Endodermal cell (in vitro differentiated cells): ENCODE results near the gene KIRREL3. TPM values are rescaled to one million over a fixed set of nuclear protein-coding genes. Genes with fewer than 3 reads are reported as not detected.

Experiments used
- DNase-seq: peaks from one replicate; pipeline ENCODE4 v3.0.0-alpha.2; 2017
- H3K27ac ChIP-seq: 2 replicates; pipeline ENCODE4 v1.5.1; 2013; ENCODE audit warnings: mild to moderate bottlenecking, low read depth, low read length, moderate library complexity
- H3K27me3 ChIP-seq: 2 replicates; pipeline ENCODE4 v1.6.1; 2013; ENCODE audit warnings: mild to moderate bottlenecking, low read length, moderate library complexity; ENCODE audit not compliant: insufficient read depth, control insufficient read depth, poor library complexity, severe bottlenecking
- H3K36me3 ChIP-seq: 2 replicates; pipeline ENCODE4 v1.7.0; 2013; ENCODE audit warnings: mild to moderate bottlenecking, low read length, moderate library complexity; ENCODE audit not compliant: control insufficient read depth, insufficient read depth
- H3K4me1 ChIP-seq: one replicate; pipeline ENCODE4 v1.7.0; 2013; ENCODE audit warnings: low read length; ENCODE audit not compliant: control insufficient read depth, insufficient read depth
- H3K4me3 ChIP-seq: 2 replicates; pipeline ENCODE4 v1.5.1; 2013; ENCODE audit warnings: mild to moderate bottlenecking, low read length, moderate library complexity
- H3K9ac ChIP-seq: 2 replicates; pipeline ENCODE4 v1.6.1; 2013; ENCODE audit warnings: mild to moderate bottlenecking, low read length, moderate library complexity; ENCODE audit not compliant: poor library complexity, severe bottlenecking; ENCODE audit errors: extremely low read depth
- H3K9me3 ChIP-seq: 2 replicates; pipeline ENCODE4 v1.6.1; 2013; ENCODE audit warnings: mild to moderate bottlenecking, low read length, moderate library complexity; ENCODE audit not compliant: control insufficient read depth
- H3K27ac Mint-ChIP-seq: 2 replicates; pipeline ENCODE4 v1.8.0; 2020; ENCODE audit warnings: mixed read lengths
- H3K27me3 Mint-ChIP-seq: 2 replicates; pipeline ENCODE4 v1.8.0; 2021; ENCODE audit warnings: mild to moderate bottlenecking, mixed read lengths; ENCODE audit not compliant: insufficient read depth
- H3K36me3 Mint-ChIP-seq: 2 replicates; pipeline ENCODE4 v1.8.0; 2020; ENCODE audit warnings: low read depth, mixed read lengths
- H3K4me1 Mint-ChIP-seq: 2 replicates; pipeline ENCODE4 v1.8.0; 2020; ENCODE audit warnings: mixed read lengths
- H3K4me3 Mint-ChIP-seq: 2 replicates; pipeline ENCODE4 v1.8.0; 2020; ENCODE audit warnings: mild to moderate bottlenecking, moderate library complexity, mixed read lengths
- H3K9me3 Mint-ChIP-seq: 2 replicates; pipeline ENCODE4 v1.8.0; 2020; ENCODE audit warnings: mild to moderate bottlenecking, mixed read lengths
- CTCF ChIP-seq: fragments of 200-600 bp; sonication (generic); conservative IDR thresholded peaks from 2 replicates; pipeline ENCODE4 v1.5.0; 2021; ENCODE audit warnings: antibody characterized with exemption, mild to moderate bottlenecking
- WGBS, 2 experiments: methylation state at CpG; one replicate each; pipeline versions ENCODE4 v1.1.5 to v1.1.7; 2013; ENCODE audit warnings: missing lambda C conversion rate in 2 of 2, mixed read lengths in 1 of 2; ENCODE audit not compliant: insufficient coverage in 1 of 2, insufficient read length in 1 of 2; 5-methylcytosine and 5-hydroxymethylcytosine counted together
- total RNA-seq, 2 donors: library from RNA; stranded (reverse); fragmentation: NEBNext Ultra II Directional in 1 of 2; extraction: Animal tissue kit (Norgen Biotek cat#: 25700) in 1 of 2; gene quantifications; 2 replicates in 1 of 2; 3 replicates in 1 of 2; pipeline ENCODE4 v1.2.1, GENCODE V29; 2021

KIRREL3 gene
- total RNA-seq, 2 donors from 2014 or later, result 1.1 to 1.4 TPM

- H3K4me3 ChIP-seq, result no peak overlapping the region
- no peaks in the 10 kb centered on the region for H3K9me3 Mint-ChIP-seq
- H3K9me3 ChIP-seq, result no peaks in the 10 kb centered on the region
- no peak overlapping the region for H3K9ac ChIP-seq
- no peaks in the 10 kb centered on the region for H3K36me3 Mint-ChIP-seq
- H3K27me3 Mint-ChIP-seq, result no peaks in the 10 kb centered on the region
- no peaks in the 10 kb centered on the region for H3K36me3 ChIP-seq
- WGBS, 2 experiments, result 92% methylated on average over 3 of the region's 3 CpGs; no CpG with 5 or more reads in 1 of the 2 experiments
- H3K4me1 ChIP-seq, result no peaks in the 10 kb centered on the region
- H3K27ac ChIP-seq, result no peak overlapping the region
- no peak overlapping the region for H3K4me3 Mint-ChIP-seq
- no peaks in the 10 kb centered on the region for H3K27me3 ChIP-seq
- TF ChIP-seq CTCF, result no peak
- peaks cover 3% of the 10 kb centered on the region for H3K4me1 Mint-ChIP-seq
- H3K27ac Mint-ChIP-seq, result no peak overlapping the region
- DNase-seq, result no peak
Measured at GRCh38 chr11:126635511-126635910, 365.1 kb downstream of the KIRREL3 start.

- H3K27me3 ChIP-seq, result no peaks in the 10 kb centered on the region
- no peak overlapping the region for H3K4me3 ChIP-seq
- H3K9ac ChIP-seq, result no peak overlapping the region
- H3K4me1 ChIP-seq, result no peaks in the 10 kb centered on the region
- TF ChIP-seq CTCF, result peak; percentile 57
- Mint-ChIP-seq H3K27ac (no peak overlapping the region), H3K9me3 (no peaks in the 10 kb centered on the region), H3K36me3 (no peaks in the 10 kb centered on the region), H3K27me3 (no peaks in the 10 kb centered on the region), H3K4me3 (no peak overlapping the region), H3K4me1 (peaks cover 3% of the 10 kb centered on the region)
- no peaks in the 10 kb centered on the region for H3K9me3 ChIP-seq
- WGBS, 2 experiments, result 82 to 100% methylated on average over 1 to 2 of the region's 2 CpGs
- DNase-seq, result no peak
- no peak overlapping the region for H3K27ac ChIP-seq
- no peaks in the 10 kb centered on the region for H3K36me3 ChIP-seq
Measured at GRCh38 chr11:126634963-126635362, 365.6 kb downstream of the KIRREL3 start.

GRCh38 chr11:126633330-126633729 lies 367.2 kb downstream of the KIRREL3 start:
- Mint-ChIP-seq H3K4me3 (no peak overlapping the region), H3K36me3 (no peaks in the 10 kb centered on the region), H3K9me3 (no peaks in the 10 kb centered on the region), H3K27me3 (no peaks in the 10 kb centered on the region), H3K4me1 (peaks cover 7% of the 10 kb centered on the region), H3K27ac (no peak overlapping the region)
- TF ChIP-seq CTCF, result no peak
- Histone ChIP-seq H3K36me3 (no peaks in the 10 kb centered on the region), H3K9me3 (no peaks in the 10 kb centered on the region), H3K9ac (no peak overlapping the region), H3K4me3 (no peak overlapping the region), H3K27me3 (no peaks in the 10 kb centered on the region), H3K4me1 (no peaks in the 10 kb centered on the region), H3K27ac (no peak overlapping the region)
- DNase-seq, result no peak
- WGBS, 2 experiments, result 56 to 63% methylated on average over 3 of the region's 3 CpGs
